Medulla oblongata (tissue), 1 donor: Measurements from ENCODE around the gene HDAC6.

Source experiments
- DNase-seq: peaks from one replicate; pipeline ENCODE4 v3.0.0-alpha.2; 2015; ENCODE audit errors: extremely low spot score

The HDAC6 gene

GRCh38 chrX:48801280-48802088, at the start of gene HDAC6:
HDAC6 (plus strand) TSS chrX:48802067; CDS start chrX:48802693, 626 bp downstream.
- peak; percentile 98 for DNase-seq

GRCh38 chrX:48752498-48752897, 49.4 kb upstream of the HDAC6 start:
- DNase-seq = no peak

GRCh38 chrX:48753708-48754228, 48.1 kb upstream of the HDAC6 start:
- DNase-seq = no peak

GRCh38 chrX:48754238-48754637, 47.6 kb upstream of the HDAC6 start:
- DNase-seq = no peak

- DNase-seq = no peak
Observed at GRCh38 chrX:48761674-48762471, 40.0 kb upstream of the HDAC6 start, which contains the start of gene GLOD5. GLOD5 (plus strand) TSS chrX:48761747; CDS start chrX:48761791, 44 bp downstream.

GRCh38 chrX:48769230-48769629, 32.6 kb upstream of the HDAC6 start:
- DNase-seq = no peak

GRCh38 chrX:48770296-48770695, 31.6 kb upstream of the HDAC6 start:
- DNase-seq = no peak

GRCh38 chrX:48772602-48773001, 29.3 kb upstream of the HDAC6 start:
- no peak for DNase-seq

- no peak for DNase-seq
Observed at GRCh38 chrX:48776818-48777439, 24.9 kb upstream of the HDAC6 start.

GRCh38 chrX:48779399-48779798, 22.5 kb upstream of the HDAC6 start:
- DNase-seq = no peak

GRCh38 chrX:48781705-48782104, 20.2 kb upstream of the HDAC6 start:
- DNase-seq = no peak

- no peak for DNase-seq
Observed at GRCh38 chrX:48782216-48782615, 19.7 kb upstream of the HDAC6 start.

GRCh38 chrX:48782795-48783194, 19.1 kb upstream of the HDAC6 start:
- no peak for DNase-seq

- no peak for DNase-seq
Observed at GRCh38 chrX:48784726-48785125, 17.1 kb upstream of the HDAC6 start.

GRCh38 chrX:48785186-48785539, 16.7 kb upstream of the HDAC6 start:
- DNase-seq = no peak

GRCh38 chrX:48785540-48786214, 16.2 kb upstream of the HDAC6 start:
- DNase-seq = no peak

GRCh38 chrX:48786341-48786800, 15.5 kb upstream of the HDAC6 start, which contains the start of gene GATA1:
GATA1 (plus strand) TSS chrX:48786590; CDS start chrX:48791110, 4,520 bp downstream.
- no peak for DNase-seq

- DNase-seq = no peak
Observed at GRCh38 chrX:48786825-48787504, 14.9 kb upstream of the HDAC6 start.

- DNase-seq = no peak
Observed at GRCh38 chrX:48787505-48788443, 14.1 kb upstream of the HDAC6 start.
